HEK293 (cell line): ENCODE results near the gene TMEM255A.

ENCODE experiments used
- KLF9 ChIP-seq: fragments of 450-650 bp; formaldehyde crosslinking; IDR thresholded peaks from 2 replicates; pipeline ENCODE4 v1.5.1; 2016; ENCODE audit warnings: missing biosample characterization, missing genetic modification characterization, low read depth
- ZNF133 ChIP-seq: fragments of 450-650 bp; formaldehyde crosslinking; IDR thresholded peaks from 2 replicates; pipeline ENCODE4 v1.5.1; 2016; ENCODE audit warnings: missing biosample characterization, missing genetic modification characterization
- ZNF707 ChIP-seq: fragments of 450-650 bp; formaldehyde crosslinking; IDR thresholded peaks from 2 replicates; pipeline ENCODE4 v1.5.1; 2016; ENCODE audit warnings: missing biosample characterization, missing genetic modification characterization
- TF ChIP-seq, protein P1 (sequence below): fragments of 450-650 bp; formaldehyde crosslinking; IDR thresholded peaks from 2 replicates; pipeline ENCODE4 v1.5.1; 2016; ENCODE audit warnings: missing biosample characterization, missing genetic modification characterization
- TF ChIP-seq, protein P2 (sequence below): fragments of 450-650 bp; formaldehyde crosslinking; IDR thresholded peaks from 2 replicates; pipeline ENCODE4 v1.5.1; 2016; ENCODE audit warnings: missing biosample characterization, missing genetic modification characterization

DNA sequence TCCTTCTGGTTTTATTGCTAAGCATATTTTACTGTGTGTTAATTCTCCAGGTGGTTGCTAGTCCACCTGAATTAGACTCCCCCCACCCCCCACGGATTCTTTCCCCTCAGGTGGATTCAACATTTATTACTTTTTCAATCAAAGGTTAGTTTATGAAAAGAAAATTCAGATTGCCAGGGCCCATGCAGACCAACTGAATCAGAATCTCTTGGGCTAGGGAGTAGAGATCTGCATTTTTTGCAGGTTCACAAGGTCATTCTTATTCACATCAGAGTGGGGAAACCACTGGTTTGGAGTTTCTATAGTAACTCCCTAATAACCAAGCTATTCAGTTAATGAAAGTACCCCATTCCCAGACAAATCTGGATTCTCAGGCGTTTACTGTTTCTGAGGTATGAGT lies 9.8 kb downstream of the TMEM255A start:
- TF ChIP-seq, protein P1, sequence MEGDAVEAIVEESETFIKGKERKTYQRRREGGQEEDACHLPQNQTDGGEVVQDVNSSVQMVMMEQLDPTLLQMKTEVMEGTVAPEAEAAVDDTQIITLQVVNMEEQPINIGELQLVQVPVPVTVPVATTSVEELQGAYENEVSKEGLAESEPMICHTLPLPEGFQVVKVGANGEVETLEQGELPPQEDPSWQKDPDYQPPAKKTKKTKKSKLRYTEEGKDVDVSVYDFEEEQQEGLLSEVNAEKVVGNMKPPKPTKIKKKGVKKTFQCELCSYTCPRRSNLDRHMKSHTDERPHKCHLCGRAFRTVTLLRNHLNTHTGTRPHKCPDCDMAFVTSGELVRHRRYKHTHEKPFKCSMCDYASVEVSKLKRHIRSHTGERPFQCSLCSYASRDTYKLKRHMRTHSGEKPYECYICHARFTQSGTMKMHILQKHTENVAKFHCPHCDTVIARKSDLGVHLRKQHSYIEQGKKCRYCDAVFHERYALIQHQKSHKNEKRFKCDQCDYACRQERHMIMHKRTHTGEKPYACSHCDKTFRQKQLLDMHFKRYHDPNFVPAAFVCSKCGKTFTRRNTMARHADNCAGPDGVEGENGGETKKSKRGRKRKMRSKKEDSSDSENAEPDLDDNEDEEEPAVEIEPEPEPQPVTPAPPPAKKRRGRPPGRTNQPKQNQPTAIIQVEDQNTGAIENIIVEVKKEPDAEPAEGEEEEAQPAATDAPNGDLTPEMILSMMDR, result no peak
- TF ChIP-seq ZNF133 (no peak), ZNF707 (tag by site-specific recombination) (no peak), KLF9 (tag by site-specific recombination) (no peak)
- TF ChIP-seq, protein P2, sequence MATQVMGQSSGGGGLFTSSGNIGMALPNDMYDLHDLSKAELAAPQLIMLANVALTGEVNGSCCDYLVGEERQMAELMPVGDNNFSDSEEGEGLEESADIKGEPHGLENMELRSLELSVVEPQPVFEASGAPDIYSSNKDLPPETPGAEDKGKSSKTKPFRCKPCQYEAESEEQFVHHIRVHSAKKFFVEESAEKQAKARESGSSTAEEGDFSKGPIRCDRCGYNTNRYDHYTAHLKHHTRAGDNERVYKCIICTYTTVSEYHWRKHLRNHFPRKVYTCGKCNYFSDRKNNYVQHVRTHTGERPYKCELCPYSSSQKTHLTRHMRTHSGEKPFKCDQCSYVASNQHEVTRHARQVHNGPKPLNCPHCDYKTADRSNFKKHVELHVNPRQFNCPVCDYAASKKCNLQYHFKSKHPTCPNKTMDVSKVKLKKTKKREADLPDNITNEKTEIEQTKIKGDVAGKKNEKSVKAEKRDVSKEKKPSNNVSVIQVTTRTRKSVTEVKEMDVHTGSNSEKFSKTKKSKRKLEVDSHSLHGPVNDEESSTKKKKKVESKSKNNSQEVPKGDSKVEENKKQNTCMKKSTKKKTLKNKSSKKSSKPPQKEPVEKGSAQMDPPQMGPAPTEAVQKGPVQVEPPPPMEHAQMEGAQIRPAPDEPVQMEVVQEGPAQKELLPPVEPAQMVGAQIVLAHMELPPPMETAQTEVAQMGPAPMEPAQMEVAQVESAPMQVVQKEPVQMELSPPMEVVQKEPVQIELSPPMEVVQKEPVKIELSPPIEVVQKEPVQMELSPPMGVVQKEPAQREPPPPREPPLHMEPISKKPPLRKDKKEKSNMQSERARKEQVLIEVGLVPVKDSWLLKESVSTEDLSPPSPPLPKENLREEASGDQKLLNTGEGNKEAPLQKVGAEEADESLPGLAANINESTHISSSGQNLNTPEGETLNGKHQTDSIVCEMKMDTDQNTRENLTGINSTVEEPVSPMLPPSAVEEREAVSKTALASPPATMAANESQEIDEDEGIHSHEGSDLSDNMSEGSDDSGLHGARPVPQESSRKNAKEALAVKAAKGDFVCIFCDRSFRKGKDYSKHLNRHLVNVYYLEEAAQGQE (tag by site-specific recombination), result no peak
